Measurements from ENCODE around the gene GPC5. TPM values are rescaled to one million over a fixed set of nuclear protein-coding genes. Genes with fewer than 3 reads are reported as not detected.

Gene GPC5
- polyA plus RNA-seq, 2 of the 4 experiments (the other 2 are of a cell fraction) = not detected

DNA sequence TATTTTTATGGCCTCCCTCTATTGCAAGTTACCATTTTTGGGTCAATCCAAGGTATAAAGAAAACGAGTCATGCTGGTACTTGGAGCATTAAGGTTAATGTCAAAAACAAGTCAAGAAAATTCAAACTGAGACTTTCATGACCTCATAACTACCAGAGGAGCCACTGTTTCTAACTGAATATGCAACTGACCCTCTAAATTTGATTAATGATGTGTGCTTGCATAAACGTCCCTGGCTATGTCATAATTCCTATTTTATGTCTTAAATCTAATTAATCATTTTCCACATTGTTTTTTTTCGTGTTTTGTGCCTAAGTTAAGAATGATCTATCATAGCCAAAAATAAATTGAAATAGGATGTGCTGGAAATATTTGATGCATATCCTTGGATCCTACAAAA lies 1431.5 kb downstream of the GPC5 start:
- H3K9me3 ChIP-seq = no peaks in the 10 kb centered on the region
- no peaks in the 10 kb centered on the region for H3K4me1 ChIP-seq
- ChIA-PET CTCF (no interaction called here), POLR2A (no interaction called here)
- ATAC-seq (no peak), FAIRE-seq (no peak), DNase-seq (ENCODE audit: low read depth in 1 of 2, low spot score in 1 of 2) (no peak)
- no peak overlapping the region for H3K27ac ChIP-seq
- H3K4me3 ChIP-seq = no peak overlapping the region
- TF ChIP-seq MAZ (IDR thresholded peaks at IDR 0.05; ENCODE audit: borderline replicate concordance, low read depth, low read length) (no peak), EP300 (IDR thresholded peaks at IDR 0.05) (no peak), RAD21 (conservative IDR thresholded peaks at IDR 0.05 in 1 of 2, IDR thresholded peaks at IDR 0.05 in 1 of 2) (no peak), MYC (IDR thresholded peaks at IDR 0.05; ENCODE audit: borderline replicate concordance, low read length) (no peak), HOXA7 (CRISPR knock-in tag; IDR thresholded peaks at IDR 0.05) (no peak), RCOR1 (IDR thresholded peaks at IDR 0.05; ENCODE audit: low read depth, low read length) (no peak), KDM1A (IDR thresholded peaks at IDR 0.05; ENCODE audit: low read depth) (no peak)
- TF ChIP-seq, protein P1, sequence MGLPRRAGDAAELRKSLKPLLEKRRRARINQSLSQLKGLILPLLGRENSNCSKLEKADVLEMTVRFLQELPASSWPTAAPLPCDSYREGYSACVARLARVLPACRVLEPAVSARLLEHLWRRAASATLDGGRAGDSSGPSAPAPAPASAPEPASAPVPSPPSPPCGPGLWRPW (IDR thresholded peaks at IDR 0.05) = no peak
- WGBS (ENCODE audit: missing lambda C conversion rate) = 2% methylated on average over 3 of the region's 3 CpGs
- H3K4me2 ChIP-seq = no peak overlapping the region

DNA sequence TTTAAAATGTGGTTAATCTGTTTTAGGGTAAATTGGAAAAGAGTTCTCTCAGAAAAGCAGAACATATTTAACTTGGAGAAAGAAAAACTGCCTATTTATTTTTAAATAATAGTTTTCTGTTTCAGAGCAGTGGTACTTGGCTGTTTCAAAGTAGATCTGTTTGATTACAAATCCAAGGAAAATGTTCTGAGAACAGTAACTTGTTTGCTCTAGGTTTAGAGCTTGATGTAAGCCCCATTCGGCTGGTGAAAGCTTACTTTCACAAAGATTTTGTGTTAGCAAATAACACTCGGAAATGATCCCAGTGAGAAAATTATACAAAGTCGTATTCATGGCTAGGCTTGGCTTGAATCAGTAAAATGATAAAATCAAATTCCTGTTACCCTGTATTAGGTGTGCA lies 1432.4 kb downstream of the GPC5 start:
- no peak overlapping the region for H3K4me2 ChIP-seq
- H3K4me1 ChIP-seq = no peaks in the 10 kb centered on the region
- H3K4me3 ChIP-seq = no peak overlapping the region
- no peak overlapping the region for H3K27ac ChIP-seq
- no peak for FAIRE-seq
- TF ChIP-seq MYC (IDR thresholded peaks at IDR 0.05; ENCODE audit: borderline replicate concordance, low read length) (no peak), CEBPB (IDR thresholded peaks at IDR 0.05) (no peak), GATA3 (IDR thresholded peaks at IDR 0.05; ENCODE audit: borderline replicate concordance) (no peak), CHD2 (IDR thresholded peaks at IDR 0.05; ENCODE audit: low read length, partially characterized antibody) (no peak), FOSL2 (IDR thresholded peaks at IDR 0.05) (no peak), FOSL2 (CRISPR knock-in tag; IDR thresholded peaks at IDR 0.05) (no peak), CBX2 (IDR thresholded peaks at IDR 0.05; ENCODE audit: borderline replicate concordance, low read depth) (no peak), JUNB (IDR thresholded peaks at IDR 0.05) (no peak), NPAS2 (CRISPR knock-in tag; IDR thresholded peaks at IDR 0.05; ENCODE audit: borderline replicate concordance) (no peak), RARB (CRISPR knock-in tag; IDR thresholded peaks at IDR 0.05) (no peak), ZNF302 (CRISPR knock-in tag; IDR thresholded peaks at IDR 0.05) (no peak), KDM5A (IDR thresholded peaks at IDR 0.05) (no peak), NR3C1 (IDR thresholded peaks at IDR 0.05) (no peak), EHF (CRISPR knock-in tag; IDR thresholded peaks at IDR 0.05) (no peak), ZC3H11A (IDR thresholded peaks at IDR 0.05) (no peak), MAFK (IDR thresholded peaks at IDR 0.05; ENCODE audit: partially characterized antibody) (no peak)
- TF ChIP-seq, protein P2, sequence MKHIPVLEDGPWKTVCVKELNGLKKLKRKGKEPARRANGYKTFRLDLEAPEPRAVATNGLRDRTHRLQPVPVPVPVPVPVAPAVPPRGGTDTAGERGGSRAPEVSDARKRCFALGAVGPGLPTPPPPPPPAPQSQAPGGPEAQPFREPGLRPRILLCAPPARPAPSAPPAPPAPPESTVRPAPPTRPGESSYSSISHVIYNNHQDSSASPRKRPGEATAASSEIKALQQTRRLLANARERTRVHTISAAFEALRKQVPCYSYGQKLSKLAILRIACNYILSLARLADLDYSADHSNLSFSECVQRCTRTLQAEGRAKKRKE (CRISPR knock-in tag; IDR thresholded peaks at IDR 0.05; ENCODE audit: low read depth) = no peak
- TF ChIP-seq, protein P3, sequence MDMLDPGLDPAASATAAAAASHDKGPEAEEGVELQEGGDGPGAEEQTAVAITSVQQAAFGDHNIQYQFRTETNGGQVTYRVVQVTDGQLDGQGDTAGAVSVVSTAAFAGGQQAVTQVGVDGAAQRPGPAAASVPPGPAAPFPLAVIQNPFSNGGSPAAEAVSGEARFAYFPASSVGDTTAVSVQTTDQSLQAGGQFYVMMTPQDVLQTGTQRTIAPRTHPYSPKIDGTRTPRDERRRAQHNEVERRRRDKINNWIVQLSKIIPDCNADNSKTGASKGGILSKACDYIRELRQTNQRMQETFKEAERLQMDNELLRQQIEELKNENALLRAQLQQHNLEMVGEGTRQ (IDR thresholded peaks at IDR 0.05) = no peak
- TF ChIP-seq, protein P4, sequence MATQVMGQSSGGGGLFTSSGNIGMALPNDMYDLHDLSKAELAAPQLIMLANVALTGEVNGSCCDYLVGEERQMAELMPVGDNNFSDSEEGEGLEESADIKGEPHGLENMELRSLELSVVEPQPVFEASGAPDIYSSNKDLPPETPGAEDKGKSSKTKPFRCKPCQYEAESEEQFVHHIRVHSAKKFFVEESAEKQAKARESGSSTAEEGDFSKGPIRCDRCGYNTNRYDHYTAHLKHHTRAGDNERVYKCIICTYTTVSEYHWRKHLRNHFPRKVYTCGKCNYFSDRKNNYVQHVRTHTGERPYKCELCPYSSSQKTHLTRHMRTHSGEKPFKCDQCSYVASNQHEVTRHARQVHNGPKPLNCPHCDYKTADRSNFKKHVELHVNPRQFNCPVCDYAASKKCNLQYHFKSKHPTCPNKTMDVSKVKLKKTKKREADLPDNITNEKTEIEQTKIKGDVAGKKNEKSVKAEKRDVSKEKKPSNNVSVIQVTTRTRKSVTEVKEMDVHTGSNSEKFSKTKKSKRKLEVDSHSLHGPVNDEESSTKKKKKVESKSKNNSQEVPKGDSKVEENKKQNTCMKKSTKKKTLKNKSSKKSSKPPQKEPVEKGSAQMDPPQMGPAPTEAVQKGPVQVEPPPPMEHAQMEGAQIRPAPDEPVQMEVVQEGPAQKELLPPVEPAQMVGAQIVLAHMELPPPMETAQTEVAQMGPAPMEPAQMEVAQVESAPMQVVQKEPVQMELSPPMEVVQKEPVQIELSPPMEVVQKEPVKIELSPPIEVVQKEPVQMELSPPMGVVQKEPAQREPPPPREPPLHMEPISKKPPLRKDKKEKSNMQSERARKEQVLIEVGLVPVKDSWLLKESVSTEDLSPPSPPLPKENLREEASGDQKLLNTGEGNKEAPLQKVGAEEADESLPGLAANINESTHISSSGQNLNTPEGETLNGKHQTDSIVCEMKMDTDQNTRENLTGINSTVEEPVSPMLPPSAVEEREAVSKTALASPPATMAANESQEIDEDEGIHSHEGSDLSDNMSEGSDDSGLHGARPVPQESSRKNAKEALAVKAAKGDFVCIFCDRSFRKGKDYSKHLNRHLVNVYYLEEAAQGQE (IDR thresholded peaks at IDR 0.05) = no peak
- TF ChIP-seq, protein P5, sequence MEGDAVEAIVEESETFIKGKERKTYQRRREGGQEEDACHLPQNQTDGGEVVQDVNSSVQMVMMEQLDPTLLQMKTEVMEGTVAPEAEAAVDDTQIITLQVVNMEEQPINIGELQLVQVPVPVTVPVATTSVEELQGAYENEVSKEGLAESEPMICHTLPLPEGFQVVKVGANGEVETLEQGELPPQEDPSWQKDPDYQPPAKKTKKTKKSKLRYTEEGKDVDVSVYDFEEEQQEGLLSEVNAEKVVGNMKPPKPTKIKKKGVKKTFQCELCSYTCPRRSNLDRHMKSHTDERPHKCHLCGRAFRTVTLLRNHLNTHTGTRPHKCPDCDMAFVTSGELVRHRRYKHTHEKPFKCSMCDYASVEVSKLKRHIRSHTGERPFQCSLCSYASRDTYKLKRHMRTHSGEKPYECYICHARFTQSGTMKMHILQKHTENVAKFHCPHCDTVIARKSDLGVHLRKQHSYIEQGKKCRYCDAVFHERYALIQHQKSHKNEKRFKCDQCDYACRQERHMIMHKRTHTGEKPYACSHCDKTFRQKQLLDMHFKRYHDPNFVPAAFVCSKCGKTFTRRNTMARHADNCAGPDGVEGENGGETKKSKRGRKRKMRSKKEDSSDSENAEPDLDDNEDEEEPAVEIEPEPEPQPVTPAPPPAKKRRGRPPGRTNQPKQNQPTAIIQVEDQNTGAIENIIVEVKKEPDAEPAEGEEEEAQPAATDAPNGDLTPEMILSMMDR (IDR thresholded peaks at IDR 0.05) = no peak
- CTCF ChIA-PET = no interaction called here
- POLR2A ChIA-PET = no interaction called here
- 7% methylated on average over 3 of the region's 3 CpGs for WGBS (ENCODE audit: missing lambda C conversion rate)
- no peak for DNase-seq (ENCODE audit: low read depth in 1 of 2, low spot score in 1 of 2)
- no peak for ATAC-seq
- H3K9me3 ChIP-seq = no peaks in the 10 kb centered on the region

Data from A549 (cell line).